H1 (cell line): Measurements from ENCODE around the gene NRROS. TPM values are rescaled to one million over a fixed set of nuclear protein-coding genes. Genes with fewer than 3 reads are reported as not detected.

ENCODE experiments used
- CBX8 ChIP-seq: fragments of 300-800, 300-1000 bp; sonication (generic); IDR thresholded peaks from 2 replicates; pipeline ENCODE4 v1.7.1; 2016; ENCODE audit warnings: low read depth, low read length, borderline replicate concordance
- CHD7 ChIP-seq: fragments of 300-600 bp; sonication (generic); IDR thresholded peaks from 2 replicates; pipeline ENCODE4 v1.7.1; 2012; ENCODE audit warnings: low read length, moderate library complexity, mild to moderate bottlenecking, inconsistent platforms; ENCODE audit not compliant: insufficient replicate concordance
- CTCF ChIP-seq, 3 experiments: IDR thresholded peaks; 1 replicate in 2 of 3; 2 replicates in 1 of 3; pipeline versions ENCODE4 v1.5.1 to v1.6.1; 2011; ENCODE audit warnings: low read length in 3 of 3, mild to moderate bottlenecking in 3 of 3, inconsistent platforms in 2 of 3, low read depth in 1 of 3, moderate library complexity in 1 of 3; ENCODE audit not compliant: insufficient read depth in 1 of 3; ENCODE audit errors: control extremely low read depth in 1 of 3
- GABPA ChIP-seq: IDR thresholded peaks from 2 replicates; pipeline ENCODE4 v1.6.1; 2011; ENCODE audit warnings: mild to moderate bottlenecking, low read length, moderate library complexity, borderline replicate concordance; ENCODE audit not compliant: insufficient read depth
- JUN ChIP-seq: IDR thresholded peaks from 2 replicates; pipeline ENCODE4 v1.6.1; 2011; ENCODE audit warnings: low read depth, mild to moderate bottlenecking, improper control_type of control experiment, low read length
- KDM4A ChIP-seq: IDR thresholded peaks from one replicate; pipeline ENCODE4 v1.7.1; 2012; ENCODE audit warnings: low read depth, mild to moderate bottlenecking, moderate library complexity, low read length, inconsistent platforms; ENCODE audit not compliant: severe bottlenecking
- RAD21 ChIP-seq, 2 experiments: IDR thresholded peaks in 1 of 2; conservative IDR thresholded peaks in 1 of 2; 2 replicates each; pipeline ENCODE4 v1.6.1; 2011; ENCODE audit warnings: low read depth in 2 of 2, low read length in 2 of 2, improper control_type of control experiment in 1 of 2, inconsistent platforms in 1 of 2, mild to moderate bottlenecking in 1 of 2, moderate library complexity in 1 of 2
- SP1 ChIP-seq: IDR thresholded peaks from 2 replicates; pipeline ENCODE4 v1.6.1; 2011; ENCODE audit warnings: low read depth, low read length
- polyA plus RNA-seq, 7 experiments: library from polyadenylated mRNA; depleted of rRNA in 3 of 7; stranded (reverse) in 5 of 7; unstranded in 2 of 7; fragments of >200 nt in 5 of 7; fragments of 200-250 nt in 2 of 7; gene quantifications; 1 replicate in 5 of 7; 2 replicates in 1 of 7; 4 replicates in 1 of 7; pipeline versions ENCODE4 v1.2.1 to v1.2.3, GENCODE V29; 2011 to 2013; ENCODE audit warnings: missing spikeins in 2 of 7, mixed read lengths in 2 of 7
- total RNA-seq: library from RNA; stranded (reverse); fragmentation: NEBNext Ultra II Directional; extraction: Animal tissue kit (Norgen Biotek cat#: 25700); gene quantifications from 2 replicates; pipeline ENCODE4 v1.2.1, GENCODE V29; 2021

Gene NRROS
- total and polyA plus RNA-seq, 2 of the 8 experiments (the other 6 are each of a cell fraction or from before 2014, with no cell fraction given), result 5.3 to 7.3 TPM

- TF ChIP-seq CHD7 (no peak), JUN (no peak), SP1 (no peak), CBX8 (no peak), CTCF (IDR thresholded peaks at IDR 0.05; ENCODE audit: control extremely low read depth in 1 of 3, insufficient read depth in 1 of 3, low read depth in 1 of 3, low read length in 3 of 3) (no peak), GABPA (no peak), KDM4A (no peak), RAD21 (IDR thresholded peaks at IDR 0.05 in 1 of 2, conservative IDR thresholded peaks at IDR 0.05 in 1 of 2; ENCODE audit: low read depth in 2 of 2, low read length in 2 of 2) (no peak)
Measured at GRCh38 chr3:196650740-196651311, 11.3 kb downstream of the NRROS start (continued).
